Psoas muscle (tissue), 8 donors: ENCODE data around the gene LAG3. TPM values are rescaled to one million over a fixed set of nuclear protein-coding genes. Genes with fewer than 3 reads are reported as not detected.

Experiments used
- ATAC-seq, 4 donors: fragments of 200-7000 bp; cut with Tn5 transposase; one replicate each; pipeline ENCODE4 v1.9.1; 2020; ENCODE audit warnings: moderate library complexity in 3 of 4, mild to moderate bottlenecking in 2 of 4
- DNase-seq, 2 donors: peaks; one replicate each; pipeline ENCODE4 v3.0.0-alpha.2; 2020
- H3K27ac ChIP-seq: fragments of 200-600 bp; one replicate; pipeline ENCODE4 v1.8.0; 2022
- H3K27me3 ChIP-seq, 3 donors: fragments of 200-600 bp in 1 of 3; one replicate each; pipeline versions ENCODE4 v1.6.1 to v1.8.0; 2013 to 2022; ENCODE audit warnings: low read length in 2 of 3, mild to moderate bottlenecking in 2 of 3, moderate library complexity in 1 of 3; ENCODE audit not compliant: insufficient read depth in 3 of 3
- H3K36me3 ChIP-seq, 2 donors: fragments of 200-600 bp in 1 of 2; one replicate each; pipeline versions ENCODE4 v1.6.1 to v1.8.0; 2013 to 2022; ENCODE audit warnings: low read depth in 1 of 2, mild to moderate bottlenecking in 1 of 2, moderate library complexity in 1 of 2; ENCODE audit not compliant: insufficient read depth in 1 of 2
- H3K4me1 ChIP-seq: fragments of 200-600 bp; one replicate; pipeline ENCODE4 v1.8.0; 2022
- H3K4me3 ChIP-seq: fragments of 200-600 bp; one replicate; pipeline ENCODE4 v1.8.0; 2022; ENCODE audit warnings: mild to moderate bottlenecking
- H3K9me3 ChIP-seq: fragments of 200-600 bp; one replicate; pipeline ENCODE4 v1.8.0; 2022
- CTCF ChIP-seq: fragments of 200-600 bp; IDR thresholded peaks from one replicate; pipeline ENCODE4 v1.8.0; 2022; ENCODE audit warnings: antibody characterized with exemption
- WGBS, 3 donors: extraction: QIAGEN DNeasy Blood & Tissue Kit; methylation state at CpG; one replicate each; pipeline versions ENCODE4 v1.1.6 to v1.1.7; 2013; 5-methylcytosine and 5-hydroxymethylcytosine counted together
- intact Hi-C, 2 donors: fragments of 100-400 bp; cut with DNase I; formaldehyde crosslinking; loops; one replicate each; pipeline versions ENCODE4 v1.11.0 to v1.14.2; 2022
- polyA plus RNA-seq, 3 donors: library from polyadenylated mRNA; stranded (reverse); fragments of 200-250 nt; gene quantifications; one replicate each; pipeline ENCODE4 v1.2.3, GENCODE V29; 2013
- total RNA-seq, 4 donors: library from RNA; stranded (reverse); fragmentation: NEBNext Ultra II Directional in 2 of 4; extraction: Animal tissue kit (Norgen Biotek cat#: 25700) in 2 of 4; gene quantifications; one replicate each; pipeline versions ENCODE4 v1.2.1 to v1.2.4, GENCODE V29; 2021 to 2023
- donor health status: healthy with polysubstance abuse.
- donor health status: DM: no; HTN: no; CAD: no; lungs with moderate emphysema.
- donor health status: Bipolar disorder and iron deficiency.
- donor health status: healthy.
- donor health status: DM: yes; HTN: yes; CAD: no.
- donor health status: DM: no; HTN: no; CAD: no.
- donor health status: DM: no; HTN: no; CAD: no.
- donor health status: DM: yes; HTN: yes; CAD: no.

The LAG3 gene
- total and polyA plus RNA-seq, 7 donors, result 0.05 to 0.24 (median 0.08) TPM; not detected in 3

GRCh38 chr12:6795088-6795487 is 22.8 kb downstream of the LAG3 start:
- 82 to 92% (median 85%) methylated on average over 2 of the region's 2 CpGs for WGBS, 3 donors

GRCh38 chr12:6796576-6796975 is 24.3 kb downstream of the LAG3 start:
- intact Hi-C loops, result no loop called here
- Histone ChIP-seq H3K27me3 (peaks cover 0 to 10% (median 2%) of the 10 kb centered on the region in 3 donors), H3K9me3 (no peaks in the 10 kb centered on the region), H3K27ac (no peak overlapping the region), H3K36me3 (no peaks in the 10 kb centered on the region), H3K4me1 (no peaks in the 10 kb centered on the region), H3K4me3 (no peak overlapping the region)
- TF ChIP-seq CTCF, result no peak
- no peak for DNase-seq
- WGBS, 3 donors, result 92% methylated on average over 4 of the region's 4 CpGs
- ATAC-seq, result no peak

More at GRCh38 chr12:6795088-6795487, 22.8 kb downstream of the LAG3 start:
- Histone ChIP-seq H3K27me3 (peaks cover 0 to 10% (median 2%) of the 10 kb centered on the region in 3 donors), H3K4me3 (no peak overlapping the region), H3K4me1 (no peaks in the 10 kb centered on the region), H3K36me3 (no peaks in the 10 kb centered on the region), H3K9me3 (no peaks in the 10 kb centered on the region), H3K27ac (no peak overlapping the region)
- ATAC-seq (no peak), DNase-seq (no peak)
- intact Hi-C loops, result no loop called here
- no peak for TF ChIP-seq CTCF

GRCh38 chr12:6799147-6799546 is 26.8 kb downstream of the LAG3 start:
- no peak for TF ChIP-seq CTCF
- H3K4me1 ChIP-seq, result no peaks in the 10 kb centered on the region
- intact Hi-C loops, result no loop called here

GRCh38 chr12:6807170-6807569 is 34.9 kb downstream of the LAG3 start:
- Histone ChIP-seq H3K4me1 (no peaks in the 10 kb centered on the region), H3K36me3 (no peaks in the 10 kb centered on the region), H3K4me3 (no peak overlapping the region), H3K27ac (no peak overlapping the region), H3K9me3 (no peaks in the 10 kb centered on the region), H3K27me3 (no peaks in the 10 kb centered on the region)
- WGBS, 3 donors, result 61 to 86% (median 73%) methylated on average over 1 of the region's 1 CpG
- intact Hi-C loops, result no loop called here
- TF ChIP-seq CTCF, result no peak
- DNase-seq (no peak), ATAC-seq (no peak)

More at GRCh38 chr12:6799147-6799546, 26.8 kb downstream of the LAG3 start:
- Histone ChIP-seq H3K27ac (no peak overlapping the region), H3K36me3 (no peaks in the 10 kb centered on the region), H3K9me3 (no peaks in the 10 kb centered on the region), H3K27me3 (peaks cover 0 to 6% (median 2%) of the 10 kb centered on the region in 3 donors), H3K4me3 (no peak overlapping the region)
- WGBS, 3 donors, result 86 to 87% (median 87%) methylated on average over 5 of the region's 5 CpGs
- DNase-seq (no peak), ATAC-seq (no peak)

GRCh38 chr12:6809056-6809455 is 36.7 kb downstream of the LAG3 start:
- no peaks in the 10 kb centered on the region for H3K36me3 ChIP-seq
- WGBS, 3 donors, result 71 to 75% (median 72%) methylated on average over 10 of the region's 10 CpGs
- intact Hi-C loops, result no loop called here
- no peaks in the 10 kb centered on the region for H3K9me3 ChIP-seq
- no peak overlapping the region for H3K4me3 ChIP-seq
- H3K4me1 ChIP-seq, result no peaks in the 10 kb centered on the region
- no peak overlapping the region for H3K27ac ChIP-seq
- TF ChIP-seq CTCF, result no peak
- no peak for DNase-seq
- ATAC-seq, result no peak
- no peaks in the 10 kb centered on the region for H3K27me3 ChIP-seq
